Coronary artery (tissue), 2 donors: ENCODE measurements around the gene SEMA4F.

ENCODE experiments used
- DNase-seq: peaks from one replicate; pipeline ENCODE4 v3.0.0-alpha.2; 2017; ENCODE audit warnings: low spot score
- H3K27ac ChIP-seq, 2 donors: fragments of 200-600 bp; sonication (generic); one replicate each; pipeline ENCODE4 v1.5.1; 2016 to 2019
- H3K4me3 ChIP-seq: fragments of 200-600 bp; sonication (generic); 2 replicates; pipeline ENCODE4 v1.5.1; 2016; ENCODE audit warnings: mild to moderate bottlenecking, moderate library complexity
- TF ChIP-seq, protein P1 (sequence below): fragments of 200-600 bp; sonication (generic); IDR thresholded peaks from one replicate; pipeline ENCODE4 v1.5.1; 2019; ENCODE audit warnings: antibody characterized with exemption

Gene SEMA4F

DNA sequence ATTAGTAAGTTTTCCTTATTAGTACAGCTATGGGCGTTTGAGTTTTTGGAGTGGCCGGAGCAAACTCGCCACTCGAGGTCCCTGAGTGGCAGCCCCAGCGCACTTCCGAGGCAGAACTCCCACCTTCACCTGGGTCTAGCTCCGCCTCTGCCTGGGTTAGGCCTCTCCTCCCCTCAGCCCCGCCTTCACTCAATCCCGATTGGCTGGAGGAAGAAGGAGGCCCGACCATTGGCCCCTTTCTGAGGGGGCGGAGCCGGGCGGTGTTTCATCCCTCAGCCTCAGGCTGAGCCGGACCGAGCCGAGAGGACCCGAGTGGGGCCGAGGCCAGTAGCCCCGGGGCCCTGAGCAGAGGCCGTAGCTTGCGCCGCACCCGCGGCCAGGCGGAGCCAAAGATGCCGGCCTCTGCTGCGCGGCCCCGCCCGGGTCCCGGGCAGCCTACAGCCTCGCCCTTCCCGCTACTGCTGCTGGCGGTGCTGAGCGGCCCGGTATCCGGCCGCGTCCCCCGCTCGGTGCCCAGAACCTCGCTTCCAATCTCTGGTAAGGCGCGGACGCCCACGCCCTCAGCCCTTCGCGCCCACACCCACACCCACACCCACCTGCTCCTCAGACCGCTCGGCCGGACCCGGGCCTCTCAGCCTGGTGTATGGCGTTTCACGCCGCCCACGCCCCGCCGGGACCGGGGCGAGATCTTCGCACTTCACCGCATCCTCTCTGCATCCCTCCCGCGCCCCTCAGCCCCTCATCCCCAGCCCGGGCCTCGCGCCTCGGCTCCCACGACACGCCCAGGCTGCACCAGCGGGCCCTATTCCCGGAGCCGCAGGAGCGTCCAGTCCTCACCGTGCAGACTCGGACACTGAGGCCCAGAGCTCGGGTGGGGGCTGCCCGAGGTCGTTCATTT lies at the start of gene SEMA4F:
TSS of gene SEMA4F (plus strand) at position 263 of the 898 bp plus-strand sequence. CDS start at position 393, 130 bp downstream.
- Histone ChIP-seq H3K4me3 (peak within 1 kb of the TSS; percentile 82), H3K27ac (peak within 1 kb of the TSS; percentile 21 to 61)
- peak; percentile 96 for DNase-seq
- TF ChIP-seq, protein P1, sequence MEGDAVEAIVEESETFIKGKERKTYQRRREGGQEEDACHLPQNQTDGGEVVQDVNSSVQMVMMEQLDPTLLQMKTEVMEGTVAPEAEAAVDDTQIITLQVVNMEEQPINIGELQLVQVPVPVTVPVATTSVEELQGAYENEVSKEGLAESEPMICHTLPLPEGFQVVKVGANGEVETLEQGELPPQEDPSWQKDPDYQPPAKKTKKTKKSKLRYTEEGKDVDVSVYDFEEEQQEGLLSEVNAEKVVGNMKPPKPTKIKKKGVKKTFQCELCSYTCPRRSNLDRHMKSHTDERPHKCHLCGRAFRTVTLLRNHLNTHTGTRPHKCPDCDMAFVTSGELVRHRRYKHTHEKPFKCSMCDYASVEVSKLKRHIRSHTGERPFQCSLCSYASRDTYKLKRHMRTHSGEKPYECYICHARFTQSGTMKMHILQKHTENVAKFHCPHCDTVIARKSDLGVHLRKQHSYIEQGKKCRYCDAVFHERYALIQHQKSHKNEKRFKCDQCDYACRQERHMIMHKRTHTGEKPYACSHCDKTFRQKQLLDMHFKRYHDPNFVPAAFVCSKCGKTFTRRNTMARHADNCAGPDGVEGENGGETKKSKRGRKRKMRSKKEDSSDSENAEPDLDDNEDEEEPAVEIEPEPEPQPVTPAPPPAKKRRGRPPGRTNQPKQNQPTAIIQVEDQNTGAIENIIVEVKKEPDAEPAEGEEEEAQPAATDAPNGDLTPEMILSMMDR = no peak

DNA sequence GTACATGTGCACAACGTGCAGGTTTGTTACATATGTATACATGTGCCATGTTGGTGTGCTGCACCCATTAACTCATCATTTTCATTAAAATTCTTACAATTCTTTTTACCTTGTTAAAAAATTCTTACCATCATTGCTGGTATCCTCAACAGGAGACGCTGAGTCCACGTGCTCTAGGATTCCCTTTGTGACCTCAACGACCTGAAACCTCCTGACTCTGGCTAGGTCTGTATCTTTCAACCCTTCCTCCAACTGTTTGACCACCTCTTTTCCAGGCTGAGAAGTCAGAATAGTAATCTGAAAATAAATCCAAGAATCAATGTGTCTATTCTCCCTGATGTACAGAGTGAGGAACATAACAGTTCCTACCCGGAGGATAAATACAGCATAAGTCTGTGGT lies 47.1 kb upstream of the SEMA4F start:
- no peak overlapping the region for H3K4me3 ChIP-seq
- TF ChIP-seq, protein P1 = no peak

DNA sequence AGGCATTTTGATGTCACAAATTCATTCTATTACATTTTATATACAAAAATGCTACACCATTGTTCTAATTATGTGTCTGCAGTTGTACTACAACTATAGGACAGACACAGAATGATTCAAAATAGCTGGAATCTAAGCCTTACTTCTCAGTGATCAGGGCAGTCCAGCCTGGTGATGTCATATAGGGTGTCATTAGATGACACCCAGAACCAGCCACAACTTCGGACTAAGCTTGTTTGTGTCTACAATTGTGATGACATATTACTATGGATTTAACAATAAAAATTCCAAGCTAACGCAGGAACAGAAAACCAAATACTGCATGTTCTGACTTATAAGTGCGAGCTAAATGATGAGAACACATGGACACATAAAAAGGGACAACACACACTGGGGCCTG lies 36.9 kb upstream of the SEMA4F start:
- TF ChIP-seq, protein P1 = no peak
- Histone ChIP-seq H3K27ac (no peak overlapping the region), H3K4me3 (no peak overlapping the region)
- DNase-seq = no peak

More for the DNA sequence above, 47.1 kb upstream of the SEMA4F start:
- no peak overlapping the region for H3K27ac ChIP-seq
- DNase-seq = no peak

- Histone ChIP-seq H3K4me3 (no peak overlapping the region), H3K27ac (no peak overlapping the region)
- TF ChIP-seq, protein P1 = no peak
- DNase-seq = no peak
Observed at GRCh38 chr2:74618410-74619083, 35.5 kb upstream of the SEMA4F start.

GRCh38 chr2:74619651-74620297 lies 34.3 kb upstream of the SEMA4F start:
- no peak overlapping the region for H3K4me3 ChIP-seq
- no peak for DNase-seq
- H3K27ac ChIP-seq = no peak overlapping the region
- TF ChIP-seq, protein P1 = no peak

GRCh38 chr2:74620671-74621070 lies 33.4 kb upstream of the SEMA4F start:
- no peak for DNase-seq
- H3K27ac ChIP-seq = no peak overlapping the region
- no peak overlapping the region for H3K4me3 ChIP-seq
- TF ChIP-seq, protein P1 = no peak
